WTC11 (cell line): Measurements from ENCODE around the gene CLDN22. TPM values are rescaled to one million over a fixed set of nuclear protein-coding genes. Genes with fewer than 3 reads are reported as not detected.

Source experiments
- ATAC-seq: fragments of 200-7000 bp; cut with Tn5 transposase; 2 replicates; pipeline ENCODE4 v1.10.0; 2021; ENCODE audit warnings: mild to moderate bottlenecking, moderate library complexity
- CTCF ChIA-PET: fragments of 300-600 bp; sonication (Branson Sonifier 250); formaldehyde crosslinking; loops from one replicate; lab custom pipeline; 2021; ENCODE audit warnings: antibody characterized with exemption; lab: Charles Lee
- POLR2A ChIA-PET: fragments of 350-600 bp; sonication (Branson Sonifier 250); formaldehyde crosslinking; loops from one replicate; lab custom pipeline; 2021; ENCODE audit warnings: antibody characterized with exemption; lab: Charles Lee
- DNase-seq: peaks from one replicate; pipeline ENCODE4 v3.0.0; 2021; ENCODE audit warnings: low spot score
- H3K27ac Mint-ChIP-seq: 2 replicates; pipeline ENCODE4 v1.8.0; 2021; ENCODE audit warnings: mixed read lengths
- H3K27me3 Mint-ChIP-seq: 2 replicates; pipeline ENCODE4 v1.8.0; 2021; ENCODE audit warnings: low read depth, mild to moderate bottlenecking, moderate library complexity, mixed read lengths
- H3K36me3 Mint-ChIP-seq: 2 replicates; pipeline ENCODE4 v1.8.0; 2021; ENCODE audit warnings: mixed read lengths
- H3K4me1 Mint-ChIP-seq: 2 replicates; pipeline ENCODE4 v1.8.0; 2022; ENCODE audit warnings: mixed read lengths
- H3K4me3 Mint-ChIP-seq: 2 replicates; pipeline ENCODE4 v1.8.0; 2021; ENCODE audit warnings: mild to moderate bottlenecking, moderate library complexity, mixed read lengths
- H3K9me3 Mint-ChIP-seq: 2 replicates; pipeline ENCODE4 v1.8.0; 2021; ENCODE audit warnings: mixed read lengths
- CREB1 ChIP-seq: sonication (generic); formaldehyde crosslinking; IDR thresholded peaks from 2 replicates; pipeline ENCODE4 v1.8.0; 2023; ENCODE audit warnings: mild to moderate bottlenecking, missing genetic modification reagents
- FOXK1 ChIP-seq: sonication (generic); formaldehyde crosslinking; IDR thresholded peaks from 2 replicates; pipeline ENCODE4 v1.8.0; 2022; ENCODE audit warnings: mild to moderate bottlenecking, moderate library complexity, missing genetic modification reagents
- GABPB1 ChIP-seq: sonication (generic); formaldehyde crosslinking; IDR thresholded peaks from 2 replicates; pipeline ENCODE4 v1.8.1; 2023; ENCODE audit warnings: mild to moderate bottlenecking, missing genetic modification reagents
- GRHL2 ChIP-seq: fragments of 250-450 bp; sonication (Bioruptor Pico); IDR thresholded peaks from 2 replicates; pipeline ENCODE4 v1.8.0; 2022; ENCODE audit warnings: mild to moderate bottlenecking, moderate library complexity; ENCODE audit not compliant: insufficient replicate concordance, severe bottlenecking
- HMGA2 ChIP-seq: fragments of 250-450 bp; sonication (Bioruptor Pico); IDR thresholded peaks from 2 replicates; pipeline ENCODE4 v1.4.0; 2021; ENCODE audit warnings: mild to moderate bottlenecking, moderate library complexity
- JAZF1 ChIP-seq: fragments of 250-450 bp; sonication (Bioruptor Pico); IDR thresholded peaks from 2 replicates; pipeline ENCODE4 v1.9.0; 2021; ENCODE audit warnings: moderate library complexity, mild to moderate bottlenecking, inconsistent platforms
- JUN ChIP-seq: sonication (generic); formaldehyde crosslinking; IDR thresholded peaks from 2 replicates; pipeline ENCODE4 v1.8.0; 2023; ENCODE audit warnings: mild to moderate bottlenecking, missing genetic modification reagents
- KAT7 ChIP-seq: sonication (generic); formaldehyde crosslinking; IDR thresholded peaks from 2 replicates; pipeline ENCODE4 v1.8.1; 2023; ENCODE audit warnings: missing genetic modification reagents, mild to moderate bottlenecking, borderline replicate concordance
- NFATC4 ChIP-seq: fragments of 250-450 bp; sonication (Bioruptor Pico); IDR thresholded peaks from 2 replicates; pipeline ENCODE4 v1.9.0; 2021; ENCODE audit warnings: mild to moderate bottlenecking
- NFE2L1 ChIP-seq: sonication (generic); formaldehyde crosslinking; IDR thresholded peaks from 2 replicates; pipeline ENCODE4 v1.8.1; 2023; ENCODE audit warnings: missing genetic modification reagents
- NR1H2 ChIP-seq: sonication (generic); formaldehyde crosslinking; IDR thresholded peaks from 2 replicates; pipeline ENCODE4 v1.9.0; 2021; ENCODE audit warnings: mild to moderate bottlenecking, moderate library complexity, missing genetic modification reagents
- OVOL2 ChIP-seq: fragments of 250-450 bp; sonication (Bioruptor Pico); IDR thresholded peaks from 2 replicates; pipeline ENCODE4 v1.9.0; 2021; ENCODE audit warnings: mild to moderate bottlenecking, borderline replicate concordance
- RELA ChIP-seq: sonication (generic); formaldehyde crosslinking; IDR thresholded peaks from 2 replicates; pipeline ENCODE4 v1.8.1; 2022; ENCODE audit warnings: missing genetic modification reagents, mild to moderate bottlenecking, borderline replicate concordance
- TCF7 ChIP-seq: sonication (generic); formaldehyde crosslinking; IDR thresholded peaks from 2 replicates; pipeline ENCODE4 v1.8.0; 2022; ENCODE audit warnings: mild to moderate bottlenecking, low read depth, missing genetic modification reagents, moderate library complexity
- TP53 ChIP-seq: sonication (generic); formaldehyde crosslinking; IDR thresholded peaks from 2 replicates; pipeline ENCODE4 v1.8.1; 2023; ENCODE audit warnings: mild to moderate bottlenecking, missing genetic modification reagents
- ZNF219 ChIP-seq: sonication (generic); formaldehyde crosslinking; IDR thresholded peaks from 2 replicates; pipeline ENCODE4 v1.8.0; 2023; ENCODE audit warnings: missing genetic modification reagents, mild to moderate bottlenecking, borderline replicate concordance
- ZNF263 ChIP-seq: sonication (generic); formaldehyde crosslinking; IDR thresholded peaks from 2 replicates; pipeline ENCODE4 v1.8.1; 2022; ENCODE audit warnings: low read depth, mild to moderate bottlenecking, moderate library complexity, missing genetic modification reagents
- ZNF396 ChIP-seq: fragments of 250-450 bp; sonication (Bioruptor Pico); IDR thresholded peaks from 2 replicates; pipeline ENCODE4 v1.8.0; 2021; ENCODE audit warnings: mild to moderate bottlenecking, moderate library complexity, borderline replicate concordance
- ZNF423 ChIP-seq: fragments of 250-450 bp; sonication (Bioruptor Pico); IDR thresholded peaks from 2 replicates; pipeline ENCODE4 v2.1.2; 2022; ENCODE audit warnings: mild to moderate bottlenecking, moderate library complexity
- total RNA-seq: library from RNA; stranded (reverse); gene quantifications from 3 replicates; pipeline ENCODE4 v1.2.3, GENCODE V29; 2021
- TF ChIP-seq, protein P1 (sequence below): fragments of 250-450 bp; sonication (Bioruptor Pico); IDR thresholded peaks from 2 replicates; pipeline ENCODE4 v2.1.2; 2022; ENCODE audit warnings: mild to moderate bottlenecking, moderate library complexity
- TF ChIP-seq, protein P2 (sequence below): fragments of 200-600 bp; IDR thresholded peaks from 2 replicates; pipeline ENCODE4 v1.8.0; 2022; ENCODE audit warnings: antibody characterized with exemption
- TF ChIP-seq, protein P3 (sequence below): sonication (generic); formaldehyde crosslinking; IDR thresholded peaks from 2 replicates; pipeline ENCODE4 v1.8.0; 2023; ENCODE audit warnings: missing genetic modification reagents
- TF ChIP-seq, protein P4 (sequence below): sonication (generic); formaldehyde crosslinking; conservative IDR thresholded peaks from 2 replicates; pipeline ENCODE4 v1.8.1; 2022; ENCODE audit warnings: mild to moderate bottlenecking, missing genetic modification reagents
- TF ChIP-seq, protein P5 (sequence below): fragments of 250-450 bp; sonication (Bioruptor Pico); IDR thresholded peaks from 2 replicates; pipeline ENCODE4 v1.9.0; 2021; ENCODE audit warnings: moderate library complexity, mild to moderate bottlenecking, inconsistent platforms, borderline replicate concordance
- TF ChIP-seq, protein P6 (sequence below): sonication (generic); formaldehyde crosslinking; IDR thresholded peaks from 2 replicates; pipeline ENCODE4 v1.8.1; 2023; ENCODE audit warnings: mild to moderate bottlenecking, moderate library complexity, missing genetic modification reagents

Gene CLDN22
- total RNA-seq, 1 experiment from 2014 or later: not detected

DNA sequence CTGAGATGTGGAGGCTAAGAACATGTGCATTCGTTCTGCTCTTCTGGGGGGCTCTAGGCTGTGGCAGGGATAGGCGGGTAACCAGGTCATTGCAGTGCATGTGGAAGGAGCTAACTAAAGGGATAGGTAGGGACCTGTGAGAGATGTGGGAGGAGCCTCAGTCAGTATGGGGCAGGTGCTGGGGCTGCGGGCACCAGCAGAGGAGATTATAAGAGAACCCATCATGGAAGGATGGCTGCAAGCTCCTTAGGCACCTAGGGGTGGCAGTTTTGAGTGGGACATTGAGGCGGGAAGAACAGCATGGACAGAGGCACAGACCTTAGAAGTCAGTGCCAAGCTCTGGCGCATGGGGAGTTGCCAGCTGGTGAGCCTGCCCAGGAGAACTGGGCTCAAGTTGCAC, 7.2 kb downstream of the CLDN22 start:
- H3K27me3 Mint-ChIP-seq: no peaks in the 10 kb centered on the region
- H3K4me3 Mint-ChIP-seq: no peak overlapping the region

DNA sequence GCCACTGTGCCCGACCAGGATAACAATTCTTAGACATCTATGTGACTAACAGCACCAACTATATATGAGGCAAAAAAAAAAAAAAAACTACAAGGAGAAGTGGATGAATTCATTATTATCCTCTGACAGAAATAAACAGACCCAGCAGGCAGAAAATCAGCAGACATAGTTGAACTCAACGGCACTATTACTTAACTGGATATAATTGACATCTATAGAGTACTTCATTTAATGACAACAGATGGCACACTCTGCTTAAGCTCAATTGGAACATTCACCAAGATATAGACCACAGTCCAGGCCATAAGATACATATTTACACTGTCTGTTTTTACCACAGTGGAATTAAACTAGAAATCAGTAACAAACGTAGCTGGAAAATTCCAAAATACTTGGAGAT, 13.3 kb downstream of the CLDN22 start:
- no peak for TF ChIP-seq HMGA2 (CRISPR knock-in tag)
- no peak for TF ChIP-seq ZNF423 (CRISPR knock-in tag)
- TF ChIP-seq TCF7 (CRISPR knock-in tag): no peak
- TF ChIP-seq ZNF263 (CRISPR knock-in tag): no peak
- TF ChIP-seq, protein P1, sequence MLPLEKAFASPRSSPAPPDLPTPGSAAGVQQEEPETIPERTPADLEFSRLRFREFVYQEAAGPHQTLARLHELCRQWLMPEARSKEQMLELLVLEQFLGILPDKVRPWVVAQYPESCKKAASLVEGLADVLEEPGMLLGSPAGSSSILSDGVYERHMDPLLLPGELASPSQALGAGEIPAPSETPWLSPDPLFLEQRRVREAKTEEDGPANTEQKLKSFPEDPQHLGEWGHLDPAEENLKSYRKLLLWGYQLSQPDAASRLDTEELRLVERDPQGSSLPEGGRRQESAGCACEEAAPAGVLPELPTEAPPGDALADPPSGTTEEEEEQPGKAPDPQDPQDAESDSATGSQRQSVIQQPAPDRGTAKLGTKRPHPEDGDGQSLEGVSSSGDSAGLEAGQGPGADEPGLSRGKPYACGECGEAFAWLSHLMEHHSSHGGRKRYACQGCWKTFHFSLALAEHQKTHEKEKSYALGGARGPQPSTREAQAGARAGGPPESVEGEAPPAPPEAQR (CRISPR knock-in tag): no peak
- TF ChIP-seq, protein P2, sequence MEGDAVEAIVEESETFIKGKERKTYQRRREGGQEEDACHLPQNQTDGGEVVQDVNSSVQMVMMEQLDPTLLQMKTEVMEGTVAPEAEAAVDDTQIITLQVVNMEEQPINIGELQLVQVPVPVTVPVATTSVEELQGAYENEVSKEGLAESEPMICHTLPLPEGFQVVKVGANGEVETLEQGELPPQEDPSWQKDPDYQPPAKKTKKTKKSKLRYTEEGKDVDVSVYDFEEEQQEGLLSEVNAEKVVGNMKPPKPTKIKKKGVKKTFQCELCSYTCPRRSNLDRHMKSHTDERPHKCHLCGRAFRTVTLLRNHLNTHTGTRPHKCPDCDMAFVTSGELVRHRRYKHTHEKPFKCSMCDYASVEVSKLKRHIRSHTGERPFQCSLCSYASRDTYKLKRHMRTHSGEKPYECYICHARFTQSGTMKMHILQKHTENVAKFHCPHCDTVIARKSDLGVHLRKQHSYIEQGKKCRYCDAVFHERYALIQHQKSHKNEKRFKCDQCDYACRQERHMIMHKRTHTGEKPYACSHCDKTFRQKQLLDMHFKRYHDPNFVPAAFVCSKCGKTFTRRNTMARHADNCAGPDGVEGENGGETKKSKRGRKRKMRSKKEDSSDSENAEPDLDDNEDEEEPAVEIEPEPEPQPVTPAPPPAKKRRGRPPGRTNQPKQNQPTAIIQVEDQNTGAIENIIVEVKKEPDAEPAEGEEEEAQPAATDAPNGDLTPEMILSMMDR: no peak
- no peak for TF ChIP-seq FOXK1
- TF ChIP-seq JAZF1 (CRISPR knock-in tag): no peak
- TF ChIP-seq OVOL2 (CRISPR knock-in tag): no peak
- TF ChIP-seq, protein P3, sequence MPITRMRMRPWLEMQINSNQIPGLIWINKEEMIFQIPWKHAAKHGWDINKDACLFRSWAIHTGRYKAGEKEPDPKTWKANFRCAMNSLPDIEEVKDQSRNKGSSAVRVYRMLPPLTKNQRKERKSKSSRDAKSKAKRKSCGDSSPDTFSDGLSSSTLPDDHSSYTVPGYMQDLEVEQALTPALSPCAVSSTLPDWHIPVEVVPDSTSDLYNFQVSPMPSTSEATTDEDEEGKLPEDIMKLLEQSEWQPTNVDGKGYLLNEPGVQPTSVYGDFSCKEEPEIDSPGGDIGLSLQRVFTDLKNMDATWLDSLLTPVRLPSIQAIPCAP (CRISPR knock-in tag): no peak
- TF ChIP-seq JUN (CRISPR knock-in tag): no peak
- TF ChIP-seq CREB1: no peak
- TF ChIP-seq, protein P4, sequence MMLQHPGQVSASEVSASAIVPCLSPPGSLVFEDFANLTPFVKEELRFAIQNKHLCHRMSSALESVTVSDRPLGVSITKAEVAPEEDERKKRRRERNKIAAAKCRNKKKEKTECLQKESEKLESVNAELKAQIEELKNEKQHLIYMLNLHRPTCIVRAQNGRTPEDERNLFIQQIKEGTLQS (CRISPR knock-in tag): no peak
- TF ChIP-seq, protein P5, sequence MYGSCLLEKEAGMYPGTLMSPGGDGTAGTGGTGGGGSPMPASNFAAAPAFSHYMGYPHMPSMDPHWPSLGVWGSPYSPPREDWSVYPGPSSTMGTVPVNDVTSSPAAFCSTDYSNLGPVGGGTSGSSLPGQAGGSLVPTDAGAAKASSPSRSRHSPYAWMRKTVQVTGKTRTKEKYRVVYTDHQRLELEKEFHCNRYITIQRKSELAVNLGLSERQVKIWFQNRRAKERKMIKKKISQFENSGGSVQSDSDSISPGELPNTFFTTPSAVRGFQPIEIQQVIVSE (CRISPR knock-in tag): no peak
- TF ChIP-seq RELA (CRISPR knock-in tag): no peak
- no peak for TF ChIP-seq TP53 (CRISPR knock-in tag)
- no peak for TF ChIP-seq GABPB1
- no peak for TF ChIP-seq NR1H2 (CRISPR knock-in tag)
- no peak for TF ChIP-seq ZNF219 (CRISPR knock-in tag)
- no peak overlapping the region for H3K27ac Mint-ChIP-seq
- no peaks in the 10 kb centered on the region for H3K27me3 Mint-ChIP-seq
- ChIA-PET CTCF (no interaction called here), POLR2A (no interaction called here)
- H3K36me3 Mint-ChIP-seq: peaks cover 30% of the 10 kb centered on the region
- no peaks in the 10 kb centered on the region for H3K4me1 Mint-ChIP-seq
- DNase-seq: no peak
- ATAC-seq: no peak
- no peaks in the 10 kb centered on the region for H3K9me3 Mint-ChIP-seq
- no peak overlapping the region for H3K4me3 Mint-ChIP-seq

More for the DNA sequence above, 7.2 kb downstream of the CLDN22 start:
- no peaks in the 10 kb centered on the region for H3K4me1 Mint-ChIP-seq
- H3K27ac Mint-ChIP-seq: no peak overlapping the region; the same call in 1 of the 2 replicates
- no peaks in the 10 kb centered on the region for H3K9me3 Mint-ChIP-seq
- ATAC-seq (no peak), DNase-seq (no peak)
- TF ChIP-seq ZNF263 (CRISPR knock-in tag): no peak
- H3K36me3 Mint-ChIP-seq: peaks cover 47% of the 10 kb centered on the region
- CTCF ChIA-PET: no interaction called here
- POLR2A ChIA-PET: no interaction called here

DNA sequence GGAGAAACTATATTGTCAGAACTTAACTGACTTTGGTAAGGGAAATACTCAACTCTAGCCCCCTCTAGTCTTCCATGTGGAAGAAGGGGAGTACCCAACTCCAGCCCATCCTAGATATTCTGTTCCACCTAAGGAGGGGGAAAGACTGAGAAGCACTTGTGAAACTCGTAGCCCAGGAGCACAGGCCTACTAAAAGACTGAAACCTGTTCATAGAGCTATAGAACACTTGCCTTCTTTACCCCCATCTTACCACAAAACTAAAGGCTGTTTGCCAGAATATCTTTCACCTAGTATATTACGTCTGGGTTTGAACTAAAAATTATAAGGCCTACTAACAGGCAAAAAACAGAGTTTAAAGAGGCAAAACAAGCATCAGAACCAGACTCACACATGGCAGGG, 15.5 kb downstream of the CLDN22 start:
- ChIA-PET CTCF (no interaction called here), POLR2A (no interaction called here)
- no peaks in the 10 kb centered on the region for H3K9me3 Mint-ChIP-seq
- H3K4me3 Mint-ChIP-seq: no peak overlapping the region
- H3K4me1 Mint-ChIP-seq: no peaks in the 10 kb centered on the region
- H3K36me3 Mint-ChIP-seq: peaks cover 29% of the 10 kb centered on the region
- no peak for ATAC-seq
- no peak overlapping the region for H3K27ac Mint-ChIP-seq
- H3K27me3 Mint-ChIP-seq: no peaks in the 10 kb centered on the region
- no peak for DNase-seq
- TF ChIP-seq, protein P3 (CRISPR knock-in tag): no peak
- TF ChIP-seq, protein P6, sequence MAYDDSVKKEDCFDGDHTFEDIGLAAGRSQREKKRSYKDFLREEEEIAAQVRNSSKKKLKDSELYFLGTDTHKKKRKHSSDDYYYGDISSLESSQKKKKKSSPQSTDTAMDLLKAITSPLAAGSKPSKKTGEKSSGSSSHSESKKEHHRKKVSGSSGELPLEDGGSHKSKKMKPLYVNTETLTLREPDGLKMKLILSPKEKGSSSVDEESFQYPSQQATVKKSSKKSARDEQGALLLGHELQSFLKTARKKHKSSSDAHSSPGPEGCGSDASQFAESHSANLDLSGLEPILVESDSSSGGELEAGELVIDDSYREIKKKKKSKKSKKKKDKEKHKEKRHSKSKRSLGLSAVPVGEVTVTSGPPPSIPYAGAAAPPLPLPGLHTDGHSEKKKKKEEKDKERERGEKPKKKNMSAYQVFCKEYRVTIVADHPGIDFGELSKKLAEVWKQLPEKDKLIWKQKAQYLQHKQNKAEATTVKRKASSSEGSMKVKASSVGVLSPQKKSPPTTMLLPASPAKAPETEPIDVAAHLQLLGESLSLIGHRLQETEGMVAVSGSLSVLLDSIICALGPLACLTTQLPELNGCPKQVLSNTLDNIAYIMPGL (CRISPR knock-in tag): no peak
- TF ChIP-seq GRHL2 (CRISPR knock-in tag) (no peak), NR1H2 (CRISPR knock-in tag) (no peak), NFATC4 (CRISPR knock-in tag) (no peak), ZNF396 (CRISPR knock-in tag) (no peak), KAT7 (CRISPR knock-in tag) (no peak), NFE2L1 (CRISPR knock-in tag) (no peak)
